H1 (cell line): ENCODE measurements around the gene ZNF408. TPM values are rescaled to one million over a fixed set of nuclear protein-coding genes. Genes with fewer than 3 reads are reported as not detected.

Source experiments
- ATF2 ChIP-seq: IDR thresholded peaks from 2 replicates; pipeline ENCODE4 v1.6.1; 2012; ENCODE audit warnings: low read length, inconsistent platforms
- ATF3 ChIP-seq: IDR thresholded peaks from 2 replicates; pipeline ENCODE4 v1.6.1; 2011; ENCODE audit warnings: low read depth, mild to moderate bottlenecking, low read length; ENCODE audit not compliant: insufficient read depth
- CEBPB ChIP-seq: IDR thresholded peaks from 2 replicates; pipeline ENCODE4 v1.6.1; 2012; ENCODE audit warnings: low read depth, low read length
- CTBP2 ChIP-seq: IDR thresholded peaks from 2 replicates; pipeline ENCODE4 v1.7.0; 2011; ENCODE audit warnings: borderline replicate concordance, mild to moderate bottlenecking, moderate library complexity, mixed read lengths, low read length; ENCODE audit not compliant: insufficient read depth, insufficient read length
- EP300 ChIP-seq, 2 experiments: IDR thresholded peaks; 1 replicate in 1 of 2; 2 replicates in 1 of 2; pipeline ENCODE4 v1.6.1; 2011 to 2012; ENCODE audit warnings: low read depth in 2 of 2, low read length in 2 of 2, mild to moderate bottlenecking in 2 of 2, borderline replicate concordance in 1 of 2, inconsistent platforms in 1 of 2, moderate library complexity in 1 of 2
- GABPA ChIP-seq: IDR thresholded peaks from 2 replicates; pipeline ENCODE4 v1.6.1; 2011; ENCODE audit warnings: mild to moderate bottlenecking, low read length, moderate library complexity, borderline replicate concordance; ENCODE audit not compliant: insufficient read depth
- HDAC6 ChIP-seq: IDR thresholded peaks from one replicate; pipeline ENCODE4 v1.7.1; 2012; ENCODE audit warnings: low read depth, mild to moderate bottlenecking, inconsistent platforms, low read length, moderate library complexity
- KDM5A ChIP-seq: fragments of 200-600 bp; IDR thresholded peaks from 2 replicates; pipeline ENCODE4 v1.7.1; 2012; ENCODE audit warnings: mild to moderate bottlenecking, low read length, inconsistent platforms, mixed read lengths
- MAFK ChIP-seq: IDR thresholded peaks from 2 replicates; pipeline ENCODE4 v1.6.1; 2012; ENCODE audit warnings: low read depth, mild to moderate bottlenecking, improper control_type of control experiment, low read length
- POLR2A ChIP-seq, 2 experiments: IDR thresholded peaks; 1 replicate in 1 of 2; 2 replicates in 1 of 2; pipeline ENCODE4 v1.6.1; 2011; ENCODE audit warnings: low read depth in 2 of 2, low read length in 2 of 2, mild to moderate bottlenecking in 2 of 2; ENCODE audit errors: control extremely low read depth in 1 of 2
- RBBP5 ChIP-seq: IDR thresholded peaks from 2 replicates; pipeline ENCODE4 v1.7.1; 2012; ENCODE audit warnings: low read depth, mild to moderate bottlenecking, inconsistent platforms, low read length, moderate library complexity, borderline replicate concordance
- SIRT6 ChIP-seq: IDR thresholded peaks from one replicate; pipeline ENCODE4 v1.7.1; 2012; ENCODE audit warnings: low read length, inconsistent platforms
- SP2 ChIP-seq: IDR thresholded peaks from 2 replicates; pipeline ENCODE4 v1.6.1; 2012; ENCODE audit warnings: mild to moderate bottlenecking, low read length, inconsistent platforms
- TAF7 ChIP-seq: optimal IDR thresholded peaks from 2 replicates; pipeline ENCODE3; 2011; ENCODE audit warnings: low read depth, mild to moderate bottlenecking, inconsistent platforms, low read length, moderate library complexity, borderline replicate concordance
- TBP ChIP-seq: IDR thresholded peaks from 2 replicates; pipeline ENCODE4 v1.6.1; 2011; ENCODE audit warnings: low read depth, low read length, improper control_type of control experiment
- TCF12 ChIP-seq: IDR thresholded peaks from 2 replicates; pipeline ENCODE4 v1.6.1; 2011; ENCODE audit warnings: low read depth, mild to moderate bottlenecking, low read length
- USF2 ChIP-seq: IDR thresholded peaks from 2 replicates; pipeline ENCODE4 v1.6.1; 2011; ENCODE audit warnings: low read length, improper control_type of control experiment
- polyA plus RNA-seq, 7 experiments: library from polyadenylated mRNA; depleted of rRNA in 3 of 7; stranded (reverse) in 5 of 7; unstranded in 2 of 7; fragments of >200 nt in 5 of 7; fragments of 200-250 nt in 2 of 7; gene quantifications; 1 replicate in 5 of 7; 2 replicates in 1 of 7; 4 replicates in 1 of 7; pipeline versions ENCODE4 v1.2.1 to v1.2.3, GENCODE V29; 2011 to 2013; ENCODE audit warnings: missing spikeins in 2 of 7, mixed read lengths in 2 of 7
- total RNA-seq: library from RNA; stranded (reverse); fragmentation: NEBNext Ultra II Directional; extraction: Animal tissue kit (Norgen Biotek cat#: 25700); gene quantifications from 2 replicates; pipeline ENCODE4 v1.2.1, GENCODE V29; 2021

ZNF408 gene
- total and polyA plus RNA-seq, 2 of the 8 experiments (the other 6 are each of a cell fraction or from before 2014, with no cell fraction given), result 10.7 to 11.0 TPM

GRCh38 chr11:46674463-46675287 is 26.2 kb upstream of the ZNF408 start (continued):
- no peak for TF ChIP-seq ATF3
- no peak for TF ChIP-seq KDM5A
- no peak for TF ChIP-seq EP300 (IDR thresholded peaks at IDR 0.05; ENCODE audit: borderline replicate concordance in 1 of 2, low read depth in 2 of 2, low read length in 2 of 2)
- no peak for TF ChIP-seq SIRT6
- TF ChIP-seq CEBPB, result no peak
- TF ChIP-seq GABPA, result no peak
- TF ChIP-seq HDAC6, result no peak
- TF ChIP-seq SP2, result no peak
- no peak; a peak in 1 of 3 replicates for TF ChIP-seq POLR2A (IDR thresholded peaks at IDR 0.05; ENCODE audit: control extremely low read depth in 1 of 2, low read depth in 2 of 2, low read length in 2 of 2)
- no peak for TF ChIP-seq CTBP2
- TF ChIP-seq ATF2, result no peak
- TF ChIP-seq RBBP5, result no peak
- TF ChIP-seq TCF12, result no peak
- 0 out of 2 replicates have a peak, but pooled peaks have one; percentile 24 for TF ChIP-seq TBP
- TF ChIP-seq TAF7, result peak; percentile 35
- TF ChIP-seq MAFK, result no peak
- TF ChIP-seq USF2, result no peak
